HG03432 (cell line): ENCODE measurements around the gene HSD3B2.
"Not testable (repeated sequence)": the region's sequence is repeated elsewhere in the genome, so short reads cannot be mapped to it uniquely, and the experiment has no call there.

Source experiments
- ATAC-seq: cut with Tn5 transposase; IDR thresholded peaks from one replicate; pipeline ENCODE4 v1.9.1; 2021; ENCODE audit warnings: mild to moderate bottlenecking, moderate library complexity; ENCODE audit not compliant: unreplicated experiment

The HSD3B2 gene

DNA sequence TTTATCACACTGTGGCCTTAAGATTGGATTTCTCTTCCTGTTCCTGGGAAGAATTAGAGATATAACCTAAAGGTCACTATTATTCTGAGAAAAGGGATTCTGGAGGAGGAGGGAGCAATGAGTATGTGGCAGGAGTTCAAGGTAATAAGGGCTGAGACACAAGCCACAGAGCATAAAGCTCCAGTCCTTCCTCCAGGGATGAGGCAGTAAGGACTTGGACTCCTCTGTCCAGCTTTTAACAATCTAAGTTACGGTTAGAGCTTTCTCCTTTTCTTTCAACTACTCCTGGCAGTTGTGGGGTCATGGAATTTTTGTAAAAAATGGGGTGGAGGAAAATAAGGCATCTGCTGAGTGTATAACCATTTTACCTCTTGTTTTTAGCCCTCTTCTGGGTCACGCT is at the start of gene HSD3B2:
Gene HSD3B2 (plus strand): TSS at position 201 of the 400 bp plus-strand sequence. CDS start 270 bp downstream, outside the sequence.
- ATAC-seq: no peak

DNA sequence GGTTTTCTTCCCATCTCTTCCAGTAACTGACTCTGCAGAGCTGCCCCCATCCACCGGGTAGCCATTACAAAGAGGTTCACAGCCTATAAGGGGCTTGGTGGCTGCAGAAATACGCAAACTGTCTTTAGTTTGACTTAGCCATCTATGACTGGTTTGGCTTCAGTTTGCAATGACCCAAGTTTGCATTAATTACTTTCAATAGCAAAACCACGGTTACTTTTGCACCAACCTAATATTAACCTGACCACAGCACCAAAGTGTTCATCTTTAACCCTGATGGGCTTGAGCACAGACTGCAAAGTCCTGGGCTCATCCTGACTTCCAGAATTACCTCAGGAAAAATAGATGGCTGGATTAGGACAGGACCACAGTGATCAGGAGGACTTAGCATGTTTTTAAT is 48.5 kb upstream of the HSD3B2 start:
- ATAC-seq: peak; percentile 50

DNA sequence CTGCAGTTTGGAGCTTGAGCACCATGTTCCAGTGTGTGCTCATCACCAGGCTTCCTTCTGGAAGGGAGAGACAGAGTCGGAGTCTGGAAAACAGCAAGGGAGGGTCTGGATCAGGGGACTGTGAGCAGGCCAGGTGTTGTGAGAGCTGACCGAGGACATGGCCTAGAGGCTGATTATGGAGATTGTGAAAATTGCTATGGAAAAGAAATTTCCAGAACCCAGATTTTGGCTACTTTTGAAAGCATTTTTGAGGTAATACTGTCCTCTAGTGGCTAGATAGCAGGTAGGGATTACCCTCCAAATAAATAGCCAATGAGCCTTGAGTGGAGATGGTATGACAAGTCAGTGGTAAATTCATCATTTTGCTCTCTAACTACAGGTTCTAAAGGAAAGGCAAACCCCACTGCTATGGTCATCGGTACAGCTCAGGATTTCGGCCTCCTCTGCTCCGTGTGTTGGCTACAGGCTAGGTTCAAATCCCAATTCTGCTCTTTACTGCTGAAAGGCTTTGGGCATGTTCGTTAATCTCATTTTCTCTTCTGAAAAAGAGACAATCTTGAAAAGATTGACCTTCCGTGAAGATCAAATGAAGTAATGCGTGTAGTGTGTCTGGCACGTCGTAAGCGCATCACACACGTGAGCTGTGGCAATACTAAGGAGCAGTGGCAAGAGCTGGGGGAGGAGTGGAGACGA is 47.4 kb upstream of the HSD3B2 start:
- ATAC-seq: no peak

DNA sequence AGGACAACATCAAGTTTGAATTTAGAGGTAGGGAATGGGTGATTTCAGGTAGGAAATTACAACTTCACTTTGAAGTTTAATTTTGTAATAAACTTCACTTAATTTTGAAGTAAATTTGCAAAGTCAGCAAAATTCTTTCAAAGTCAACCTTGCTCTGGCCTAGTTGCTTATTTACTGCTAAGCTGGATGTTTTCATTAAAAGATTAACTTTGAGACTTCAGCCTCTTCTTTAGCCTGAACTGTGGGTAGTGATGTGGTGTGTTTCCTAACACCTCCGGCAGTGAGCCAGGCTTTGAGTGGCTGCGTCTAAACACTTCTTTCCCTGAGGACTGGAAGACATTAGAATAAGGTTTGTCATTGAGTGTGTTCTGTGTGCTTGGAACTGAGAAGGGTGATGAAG is 46.4 kb upstream of the HSD3B2 start, which contains the start of gene HAO2:
Gene HAO2 (plus strand): TSS at position 232 of the 400 bp plus-strand sequence. CDS start 12,301 bp downstream, outside the sequence.
- no peak for ATAC-seq

DNA sequence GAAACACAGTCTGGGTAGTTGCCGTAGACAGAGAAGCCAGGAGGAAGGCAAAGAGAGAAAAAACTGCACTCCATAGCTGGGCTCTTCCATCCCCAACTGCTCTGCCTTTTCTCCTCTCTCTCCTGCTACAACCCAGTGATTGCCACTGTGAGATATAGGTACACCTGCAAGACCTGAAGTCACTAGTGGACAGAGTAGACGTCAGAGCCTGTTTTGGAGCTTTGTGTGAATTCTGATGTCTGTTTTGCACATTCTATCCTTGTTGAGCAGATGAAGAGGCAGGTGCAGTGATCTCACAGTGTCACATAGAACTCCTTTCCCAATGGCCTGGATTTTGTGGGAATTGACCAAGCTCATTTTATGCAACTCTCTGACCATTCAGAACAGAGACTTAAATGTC is 44.2 kb upstream of the HSD3B2 start:
- ATAC-seq: no peak

DNA sequence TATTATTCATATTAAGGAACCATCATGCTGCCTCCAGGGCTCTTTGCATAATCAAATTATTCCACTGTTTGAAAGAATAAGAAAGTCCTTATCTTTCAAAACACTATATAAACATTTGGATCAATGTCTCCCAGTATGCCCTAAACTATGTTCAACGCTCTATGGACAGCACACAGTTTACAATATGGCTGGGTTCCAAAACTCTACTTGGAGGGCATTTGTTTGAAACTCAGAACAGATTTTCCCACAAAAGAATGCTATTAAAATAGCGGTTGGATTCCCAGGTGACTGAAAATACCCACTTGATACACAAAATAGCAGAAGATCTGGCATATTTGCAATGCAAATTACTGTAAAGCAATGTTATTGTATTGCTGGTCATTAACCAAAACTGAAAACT is 43.1 kb upstream of the HSD3B2 start:
- ATAC-seq: no peak

DNA sequence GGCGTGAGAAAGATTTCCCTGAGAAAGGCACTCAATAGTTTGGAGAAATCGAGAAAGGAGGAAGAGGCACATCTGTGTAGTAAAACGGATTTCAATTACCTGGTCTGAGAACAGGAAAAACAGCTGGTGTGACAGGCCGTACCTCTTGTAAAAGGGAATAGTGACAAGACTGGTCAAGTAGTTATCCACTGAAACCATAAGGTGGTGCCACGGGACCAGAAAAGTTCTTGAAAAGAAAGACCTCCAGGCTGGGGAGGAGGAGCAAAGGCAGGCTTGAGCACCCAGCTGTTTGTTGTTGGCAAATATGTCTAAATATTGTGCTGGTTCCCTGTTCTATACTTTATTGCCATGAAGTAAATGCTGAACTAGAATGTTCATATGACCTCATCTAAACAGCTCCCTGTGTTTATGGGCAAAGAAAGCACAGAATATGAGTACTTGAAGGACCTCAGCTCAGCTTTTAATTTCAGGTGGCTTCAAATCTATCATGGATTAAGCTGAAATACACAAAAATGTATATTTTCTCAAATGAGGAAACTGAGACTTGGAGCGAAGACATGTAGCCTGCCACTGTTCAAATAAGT is 42.4 kb upstream of the HSD3B2 start:
- peak; percentile 74 for ATAC-seq

DNA sequence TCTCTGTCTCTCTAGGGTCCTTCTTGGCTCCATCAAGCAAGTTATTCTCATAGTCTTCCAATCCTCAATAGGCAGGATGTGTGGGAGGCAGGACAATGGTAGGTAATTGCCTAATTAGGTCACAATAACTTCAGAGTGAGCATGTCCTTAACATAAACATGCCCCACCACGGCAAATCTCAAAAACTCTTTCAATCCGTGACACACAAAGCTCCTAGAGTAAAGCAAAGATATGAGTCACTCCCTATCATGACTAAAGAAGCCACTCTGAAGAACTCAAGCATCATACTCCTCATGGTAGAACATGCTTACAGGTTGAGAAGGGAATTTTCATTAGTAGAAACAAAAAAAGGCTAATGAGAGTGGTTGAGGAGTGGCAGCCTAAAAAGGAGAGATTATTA is 41.5 kb upstream of the HSD3B2 start:
- ATAC-seq: peak; percentile 50

DNA sequence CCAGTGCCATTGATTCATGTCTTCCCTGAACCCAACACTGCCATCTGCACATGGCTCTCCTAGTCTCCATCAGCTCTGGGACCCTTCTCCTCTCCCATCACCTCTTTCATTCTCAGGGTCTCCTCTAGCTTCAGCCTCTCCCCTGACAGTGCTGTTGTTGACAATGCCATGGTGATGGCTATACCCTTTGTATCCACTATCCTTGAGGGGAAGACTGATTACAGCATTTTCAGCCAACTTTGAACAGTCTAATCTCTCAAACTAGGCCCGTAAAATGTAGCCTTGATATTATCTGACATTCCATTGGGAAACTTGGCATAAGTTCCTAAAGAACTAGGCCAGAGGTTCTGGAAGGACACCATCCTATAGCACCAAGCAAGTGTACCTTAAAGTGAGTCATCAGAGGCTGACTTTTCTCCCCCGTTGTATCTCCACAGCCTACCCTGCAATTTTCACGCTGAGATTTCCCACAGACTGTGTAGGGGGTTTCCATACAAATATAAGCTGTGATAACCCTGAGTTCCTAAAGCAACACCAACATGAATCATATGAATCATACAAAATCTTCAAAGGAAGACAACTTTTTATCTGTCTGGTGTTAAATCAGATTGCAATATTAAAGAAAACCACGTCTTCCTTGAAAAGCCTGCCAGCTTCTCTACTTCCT is 40.6 kb upstream of the HSD3B2 start:
- ATAC-seq: no peak

DNA sequence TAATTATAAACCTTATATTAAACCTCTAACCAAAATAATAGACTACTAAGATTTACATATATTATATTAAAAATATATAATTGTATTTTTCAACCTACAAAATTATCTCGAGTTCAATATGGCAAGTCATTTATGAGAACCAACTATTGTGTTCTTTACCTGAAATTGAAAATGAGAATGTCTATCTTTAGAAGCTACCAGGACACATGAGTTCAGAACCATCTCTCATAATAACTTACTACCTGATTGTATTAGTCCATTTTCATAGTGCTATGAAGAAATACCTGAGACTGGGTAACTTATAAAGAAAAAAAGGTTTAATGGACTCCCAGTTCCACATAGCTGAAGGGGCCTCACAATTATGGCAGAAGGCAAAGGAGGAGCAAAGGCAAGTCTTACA is 39.6 kb upstream of the HSD3B2 start:
- no peak for ATAC-seq

DNA sequence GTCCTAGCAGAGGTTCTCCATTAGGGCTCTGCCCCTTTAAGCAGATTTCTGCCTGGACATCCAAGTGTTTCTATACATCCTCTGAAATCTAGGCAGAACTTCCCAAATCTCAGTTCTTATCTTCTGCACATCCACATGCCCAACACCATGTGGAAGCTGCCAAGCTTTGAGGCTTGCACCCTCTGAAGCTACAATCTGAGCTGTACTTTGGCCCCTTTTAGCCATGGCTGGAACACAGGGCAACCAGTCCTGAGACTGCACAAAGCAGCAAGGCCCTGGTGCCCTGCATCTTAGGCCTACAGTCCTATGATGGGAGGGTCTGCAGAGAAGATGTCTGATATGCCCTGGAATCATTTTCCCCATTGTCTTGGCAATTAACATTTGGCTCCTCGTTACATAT is 38.4 kb upstream of the HSD3B2 start:
- ATAC-seq: no peak

DNA sequence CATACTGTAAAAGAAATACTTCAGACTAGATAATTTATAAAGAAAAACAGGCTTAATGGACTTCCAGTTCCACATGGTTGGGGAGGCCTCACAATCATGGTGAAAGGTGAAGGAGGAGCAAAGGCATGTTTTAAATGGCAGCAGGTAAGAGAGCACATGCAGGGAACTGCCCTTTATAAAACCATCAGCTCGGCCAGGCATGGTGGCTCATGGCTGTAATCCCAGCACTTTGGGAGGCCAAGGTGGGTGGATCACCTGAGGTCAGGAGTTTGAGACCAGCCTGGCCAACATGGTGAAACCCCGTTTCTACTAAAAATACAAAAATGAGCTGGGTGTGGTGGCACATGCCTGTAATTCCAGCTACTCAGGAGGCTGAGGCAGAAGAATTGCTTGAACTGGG is 37.4 kb upstream of the HSD3B2 start:
- not testable (repeated sequence) for ATAC-seq

DNA sequence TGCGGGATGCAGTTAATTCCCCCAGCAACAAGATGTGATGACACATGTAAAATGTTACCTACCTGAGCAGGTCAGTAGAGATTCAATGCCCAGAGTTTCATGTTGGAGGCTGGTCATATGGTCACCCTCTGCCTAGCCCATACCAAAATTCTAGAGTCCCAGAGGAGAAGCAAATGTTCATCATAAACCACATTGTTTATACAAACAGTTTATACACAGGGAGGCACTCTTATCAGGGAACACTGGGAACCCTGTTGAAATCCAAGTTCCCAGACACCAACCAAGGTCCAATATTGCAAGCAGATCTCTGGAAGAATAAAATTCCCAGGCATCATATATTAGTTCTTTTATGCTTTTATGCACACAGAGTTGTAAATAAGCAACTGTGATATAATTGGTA is 35.8 kb upstream of the HSD3B2 start:
- ATAC-seq: no peak

DNA sequence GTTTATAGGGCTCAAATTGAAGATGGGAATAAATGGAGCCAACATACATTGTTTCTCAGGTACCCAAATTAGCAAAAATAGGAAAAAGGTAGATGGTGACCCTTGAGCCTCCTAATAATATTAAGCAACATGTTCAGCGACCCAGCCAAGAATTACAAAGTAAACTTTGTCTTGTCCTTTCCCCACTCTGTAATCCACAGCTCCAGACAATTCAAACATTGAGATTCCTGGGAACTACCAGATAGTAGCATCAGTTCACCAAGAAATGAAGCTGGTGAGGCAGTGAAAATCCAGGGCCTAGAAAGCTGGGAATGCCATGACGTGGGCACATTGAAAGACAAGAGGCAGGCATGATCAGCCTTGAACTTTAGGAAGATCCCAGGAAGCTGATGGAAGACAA is 34.6 kb upstream of the HSD3B2 start:
- ATAC-seq: no peak

DNA sequence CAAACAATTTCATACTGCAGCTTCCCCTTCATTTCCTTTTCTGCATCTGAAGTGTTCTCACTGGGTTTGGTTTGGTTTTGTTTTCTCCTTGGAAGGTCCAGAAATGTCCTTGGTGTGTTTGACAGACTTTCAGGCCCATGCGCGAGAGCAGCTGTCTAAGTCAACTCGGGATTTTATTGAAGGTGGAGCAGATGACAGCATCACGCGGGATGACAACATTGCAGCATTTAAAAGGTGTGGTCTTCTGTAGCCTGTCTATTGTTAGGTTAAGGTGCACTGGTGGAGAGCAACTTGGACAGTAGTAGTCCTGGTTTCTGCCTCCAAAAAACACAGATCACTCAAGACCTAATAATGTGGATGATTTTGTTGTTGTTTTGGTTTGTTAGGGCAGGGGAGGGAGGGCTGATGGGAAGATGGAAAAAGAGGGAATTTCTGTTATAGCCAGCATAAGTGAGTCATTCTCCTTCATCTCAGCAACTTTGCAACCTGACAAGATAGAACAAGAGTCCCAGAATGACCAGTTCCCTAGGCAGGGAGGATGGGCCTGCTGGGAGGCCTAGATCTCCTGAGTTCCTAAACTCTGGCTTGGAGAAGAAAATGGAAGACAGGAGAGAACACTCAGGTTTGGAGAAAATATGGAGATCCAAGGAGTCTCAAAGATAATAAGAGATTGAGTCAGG is 33.8 kb upstream of the HSD3B2 start:
- no peak for ATAC-seq

DNA sequence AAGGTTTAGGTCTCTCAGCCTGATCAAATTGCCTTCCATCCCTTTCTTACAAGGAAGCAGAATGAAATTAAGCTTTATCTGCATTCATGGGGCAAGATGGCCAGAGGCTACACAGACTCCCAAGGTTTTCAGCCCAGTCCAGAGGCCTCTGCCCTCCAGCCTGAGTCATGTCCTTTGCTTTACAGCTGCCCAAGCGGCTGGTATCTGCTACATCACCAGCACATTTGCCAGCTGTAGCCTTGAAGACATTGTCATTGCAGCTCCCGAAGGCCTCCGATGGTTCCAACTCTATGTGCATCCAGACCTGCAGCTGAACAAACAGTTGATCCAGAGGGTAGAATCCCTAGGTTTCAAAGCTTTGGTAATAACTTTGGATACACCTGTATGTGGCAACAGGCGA is 30.4 kb upstream of the HSD3B2 start:
- no peak for ATAC-seq

DNA sequence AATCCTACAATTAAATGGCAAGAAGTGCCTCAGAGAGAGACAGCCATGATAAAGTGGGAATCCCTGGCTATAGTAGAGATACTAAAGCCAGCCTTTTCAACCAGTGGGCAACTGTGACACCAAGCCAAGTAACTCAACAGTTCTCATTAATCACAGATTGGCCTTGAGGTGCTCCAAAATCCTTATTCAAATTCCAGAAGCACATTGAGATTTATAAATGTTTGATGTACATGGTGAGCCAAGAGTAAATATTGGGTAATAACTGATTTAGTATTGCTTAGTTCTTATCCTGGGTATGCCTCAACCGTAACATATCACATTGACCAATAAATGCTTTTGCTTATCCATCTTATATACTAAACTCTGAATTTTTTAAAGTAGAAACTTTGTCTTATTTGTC is 29.3 kb upstream of the HSD3B2 start:
- ATAC-seq: no peak

DNA sequence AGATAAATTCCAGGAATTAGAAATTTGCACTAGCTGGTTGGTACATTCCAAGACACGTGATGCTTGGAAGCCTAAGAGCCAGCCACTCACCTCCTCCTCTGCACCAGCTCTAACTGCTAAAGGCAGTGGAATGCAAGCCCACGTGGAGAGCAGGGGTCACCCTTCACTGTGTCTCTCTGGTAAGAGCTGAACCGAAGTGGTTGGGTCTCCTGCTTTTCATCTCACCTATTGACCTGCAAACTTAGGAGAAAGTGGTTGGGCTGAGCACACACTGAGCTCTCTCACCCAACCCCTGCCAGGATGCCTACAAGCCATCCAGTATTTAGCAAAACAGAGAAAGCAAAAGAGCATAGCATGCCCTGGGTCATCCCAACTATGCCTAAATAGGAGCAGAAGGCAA is 27.1 kb upstream of the HSD3B2 start:
- no peak for ATAC-seq

DNA sequence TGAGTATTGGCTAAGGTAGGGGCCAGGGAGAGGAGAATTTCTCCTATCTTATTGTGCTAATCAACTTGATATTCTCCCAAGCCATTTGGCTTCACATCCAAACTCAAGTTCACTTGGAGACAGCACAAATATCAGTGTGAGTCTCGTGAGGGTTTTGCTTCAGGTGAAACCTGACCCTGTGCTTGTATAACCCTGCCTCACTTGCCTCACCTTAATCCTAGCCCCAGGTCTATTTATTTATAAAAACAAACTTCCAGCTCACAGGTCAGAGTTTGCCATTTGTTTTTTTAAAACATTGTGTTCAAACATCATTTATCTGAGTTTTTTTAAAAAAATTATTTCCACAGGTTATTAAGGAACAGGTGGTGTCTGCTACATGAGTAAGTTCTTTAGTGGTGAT is 26.5 kb upstream of the HSD3B2 start:
- ATAC-seq: no peak

DNA sequence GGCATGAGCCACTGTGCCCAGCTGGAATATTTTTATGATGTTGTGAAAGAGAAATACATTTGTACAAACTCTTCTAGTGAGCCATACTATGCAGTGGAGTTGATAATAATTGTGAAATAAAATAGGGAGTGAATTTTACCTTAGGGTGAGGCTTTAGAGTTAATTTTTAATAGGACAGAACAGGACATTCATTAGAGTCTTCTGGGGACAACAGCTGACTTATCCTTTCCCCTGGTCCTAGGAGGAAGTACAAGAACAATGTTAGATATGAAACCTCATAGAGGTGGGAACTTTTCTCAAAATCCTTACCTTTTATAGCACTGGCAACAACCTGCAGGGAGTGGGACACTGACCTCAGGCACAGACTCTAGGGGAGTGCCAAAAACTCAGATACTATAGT is 24.4 kb upstream of the HSD3B2 start:
- ATAC-seq: no peak

DNA sequence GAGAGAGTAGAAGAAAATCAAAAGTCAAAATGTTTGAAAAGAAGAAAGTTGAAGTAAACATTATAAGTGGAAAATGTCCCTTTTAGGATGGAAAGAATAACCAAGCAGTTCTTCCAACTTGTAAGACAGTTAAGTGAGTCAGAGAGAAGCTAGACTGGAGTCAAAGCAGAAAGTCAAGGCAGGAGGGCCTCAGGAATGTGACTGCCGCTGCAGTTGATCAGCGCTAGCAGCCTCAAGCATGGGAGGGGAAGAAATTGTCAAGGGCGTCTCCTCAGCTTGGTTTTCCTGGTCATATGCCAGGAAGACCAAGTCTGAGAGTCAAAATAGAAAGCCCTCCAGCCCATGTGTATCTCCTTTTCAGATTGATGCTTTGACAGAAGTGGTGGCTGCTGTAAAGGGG is 23.2 kb upstream of the HSD3B2 start:
- ATAC-seq: no peak

DNA sequence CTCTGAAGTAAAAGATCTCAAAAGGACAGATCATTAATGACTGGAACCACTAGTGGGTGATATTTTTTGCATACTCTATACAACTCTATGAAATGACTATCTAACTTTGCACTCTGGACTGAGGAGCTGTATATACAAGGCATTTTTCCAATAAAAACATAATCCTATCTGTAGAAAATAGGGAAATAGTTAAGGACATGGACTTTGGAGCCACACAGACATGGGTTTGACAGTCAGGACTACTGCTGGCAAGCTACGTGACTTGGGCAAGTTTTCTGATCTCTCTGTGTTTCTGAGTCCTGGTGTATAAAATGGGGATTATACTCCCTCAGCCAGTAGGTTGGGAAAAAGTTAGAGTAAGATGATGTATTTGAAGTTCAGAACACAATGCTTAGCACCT is 20.9 kb upstream of the HSD3B2 start:
- no peak for ATAC-seq
